Right hindlimb (tissue), 1 donor: Measurements from ENCODE around the gene CNGB1.
"Not testable (repeated sequence)": the region's sequence is repeated elsewhere in the genome, so short reads cannot be mapped to it uniquely, and the experiment has no call there.

Experiments
- DNase-seq: peaks from one replicate; pipeline ENCODE4 v3.0.0-alpha.2; 2018

CNGB1 gene

DNA sequence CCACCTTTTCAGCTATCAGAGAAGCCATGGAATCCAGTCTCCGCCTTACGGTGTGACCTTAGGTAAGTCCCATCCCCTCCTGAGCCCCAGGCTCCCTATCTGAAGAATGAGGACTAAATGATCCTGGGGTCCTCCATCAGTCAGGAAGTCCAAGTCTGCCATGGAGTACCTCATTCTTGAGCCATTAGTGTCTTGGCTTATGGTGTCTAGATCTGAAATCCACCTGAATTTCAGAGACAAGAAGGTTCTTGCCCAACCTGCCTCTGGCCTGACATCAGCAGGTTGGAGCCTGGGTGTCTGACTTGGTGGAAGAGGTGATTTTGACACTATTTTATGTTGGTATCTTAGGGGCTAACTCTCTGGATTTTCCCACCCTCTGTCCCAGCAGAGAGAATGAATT, 47.1 kb downstream of the CNGB1 start:
- no peak for DNase-seq

DNA sequence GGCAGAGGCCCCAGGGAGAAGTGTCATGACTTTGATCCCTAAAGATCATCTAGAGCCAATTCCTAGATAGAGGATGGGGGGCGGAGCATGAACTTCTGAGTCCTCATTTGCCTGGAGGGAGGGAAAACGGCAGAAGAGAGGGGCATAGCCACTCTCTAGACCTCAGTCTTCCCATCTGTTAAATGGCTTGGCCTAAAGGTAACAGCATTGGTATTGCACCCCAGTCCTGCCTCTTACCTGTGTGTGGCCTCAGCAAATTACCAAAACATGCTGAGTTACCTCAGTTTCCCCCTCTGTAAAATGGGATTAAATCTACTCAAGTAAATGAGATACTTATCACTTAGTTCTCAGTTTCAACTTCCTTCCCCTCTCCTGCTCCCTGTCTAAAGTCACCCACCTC, 47.5 kb downstream of the CNGB1 start:
- DNase-seq, result no peak

- no peak for DNase-seq
Measured at GRCh38 chr16:57920880-57921229, 50.1 kb downstream of the CNGB1 start.

GRCh38 chr16:57920215-57920879, 50.6 kb downstream of the CNGB1 start:
- peak; percentile 64 for DNase-seq

GRCh38 chr16:57918994-57919393, 51.9 kb downstream of the CNGB1 start:
- DNase-seq, result no peak

DNA sequence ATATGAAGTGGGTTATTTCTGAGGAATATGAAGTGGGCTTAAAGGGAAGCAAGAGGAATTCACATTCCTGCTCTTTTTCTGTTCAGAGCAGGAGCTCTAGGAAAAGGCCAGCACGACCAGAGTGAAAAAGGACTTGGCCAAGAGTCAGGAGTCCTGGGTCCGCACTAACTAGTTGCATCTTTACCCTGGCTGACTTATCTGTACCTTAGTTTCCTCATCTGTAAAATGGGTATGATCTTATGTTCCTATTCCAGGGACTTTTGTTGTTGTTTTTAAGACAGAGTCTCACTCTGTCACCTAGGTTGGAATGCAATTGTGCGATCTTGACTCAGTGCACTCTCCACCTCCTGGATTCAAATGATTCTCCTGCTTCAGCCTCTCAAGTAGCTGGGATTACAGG, 52.5 kb downstream of the CNGB1 start:
- DNase-seq, result no peak

- DNase-seq, result not testable (repeated sequence)
Measured at GRCh38 chr16:57917929-57918328, 53.0 kb downstream of the CNGB1 start.

DNA sequence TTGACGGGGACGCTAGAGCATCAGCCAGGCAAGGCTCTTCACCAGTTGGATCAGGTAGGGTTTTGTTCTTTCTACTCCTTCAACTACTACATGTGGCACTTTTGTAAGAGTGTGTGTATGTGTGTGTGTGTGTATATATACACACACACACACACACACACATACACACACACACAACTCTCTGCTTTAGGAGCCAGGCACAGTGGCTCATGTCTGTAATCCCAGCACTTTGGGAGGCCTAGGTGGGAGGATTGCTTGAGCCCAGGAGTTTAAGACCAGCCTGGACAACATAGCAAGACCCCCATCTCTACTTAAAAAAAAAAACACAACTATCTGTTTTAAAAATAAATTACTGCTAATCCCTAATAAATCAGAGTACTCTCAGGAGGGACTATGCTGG, 53.4 kb downstream of the CNGB1 start:
- not testable (repeated sequence) for DNase-seq

DNA sequence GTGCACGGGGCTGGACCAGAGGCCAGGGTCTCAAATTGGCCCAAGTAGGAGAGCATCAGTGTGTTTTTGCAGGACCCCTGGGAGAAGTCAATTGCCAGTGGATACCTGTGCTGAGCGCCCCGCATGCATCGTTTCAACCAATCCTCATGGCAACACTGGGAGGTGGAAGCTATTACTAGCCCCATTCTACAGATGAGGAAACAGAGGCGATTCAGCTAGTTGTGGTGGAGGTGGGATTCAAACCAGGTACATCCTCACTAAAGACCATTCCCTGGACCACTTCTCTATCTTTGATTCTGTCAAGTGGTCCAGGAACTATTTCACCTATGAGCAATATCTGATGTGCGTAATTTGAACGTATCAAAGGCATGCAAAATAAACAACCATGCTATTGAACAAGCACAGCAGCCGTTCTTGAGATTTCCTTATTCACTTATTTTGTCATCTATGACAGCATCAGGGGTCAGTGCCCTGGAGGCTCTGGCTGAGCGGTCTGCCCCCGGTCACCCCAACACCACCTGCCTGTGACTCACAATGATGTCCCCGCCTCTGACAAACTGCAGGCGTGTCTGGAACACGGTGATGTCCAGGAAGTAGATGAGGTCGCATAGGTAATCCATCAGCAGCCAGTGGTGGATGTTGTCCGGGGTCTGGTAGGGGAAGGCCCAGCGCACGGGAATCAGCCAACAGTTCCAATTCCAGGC, 54.0 kb downstream of the CNGB1 start:
- no peak for DNase-seq

DNA sequence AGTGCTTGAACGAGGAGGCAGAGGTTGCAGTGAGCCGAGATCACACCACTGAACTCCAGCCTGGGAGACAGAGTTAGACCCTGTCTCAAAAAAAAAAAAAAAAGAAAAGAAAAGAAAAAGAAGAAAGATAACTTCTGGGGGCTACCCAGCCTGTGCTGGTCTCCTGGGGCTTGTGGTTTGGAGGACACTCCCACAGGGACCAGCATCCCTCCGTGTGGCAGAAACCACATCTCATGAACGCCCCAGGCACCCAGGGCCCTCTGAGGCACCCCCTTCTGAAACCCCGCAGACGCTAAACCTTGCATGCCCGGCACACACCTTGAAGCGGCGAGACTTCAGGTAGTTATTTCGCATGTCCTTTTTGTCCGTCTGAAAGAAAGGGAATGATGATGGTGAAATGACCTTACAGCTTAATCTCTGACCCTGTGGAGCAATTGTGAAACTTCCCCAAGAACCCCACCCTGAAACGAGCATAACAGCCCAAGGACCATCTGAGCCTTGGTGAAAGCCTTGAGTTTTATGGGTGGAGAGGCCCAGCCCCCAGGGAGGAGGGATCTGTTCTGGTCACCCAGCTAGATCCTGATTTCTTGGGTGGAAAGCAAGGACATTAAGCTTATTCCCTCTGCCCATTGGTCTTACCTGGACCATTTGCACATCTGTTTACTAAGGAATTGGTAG, 55.0 kb downstream of the CNGB1 start:
- DNase-seq, result no peak

- DNase-seq, result no peak
Measured at GRCh38 chr16:57915267-57915666, 55.7 kb downstream of the CNGB1 start.

DNA sequence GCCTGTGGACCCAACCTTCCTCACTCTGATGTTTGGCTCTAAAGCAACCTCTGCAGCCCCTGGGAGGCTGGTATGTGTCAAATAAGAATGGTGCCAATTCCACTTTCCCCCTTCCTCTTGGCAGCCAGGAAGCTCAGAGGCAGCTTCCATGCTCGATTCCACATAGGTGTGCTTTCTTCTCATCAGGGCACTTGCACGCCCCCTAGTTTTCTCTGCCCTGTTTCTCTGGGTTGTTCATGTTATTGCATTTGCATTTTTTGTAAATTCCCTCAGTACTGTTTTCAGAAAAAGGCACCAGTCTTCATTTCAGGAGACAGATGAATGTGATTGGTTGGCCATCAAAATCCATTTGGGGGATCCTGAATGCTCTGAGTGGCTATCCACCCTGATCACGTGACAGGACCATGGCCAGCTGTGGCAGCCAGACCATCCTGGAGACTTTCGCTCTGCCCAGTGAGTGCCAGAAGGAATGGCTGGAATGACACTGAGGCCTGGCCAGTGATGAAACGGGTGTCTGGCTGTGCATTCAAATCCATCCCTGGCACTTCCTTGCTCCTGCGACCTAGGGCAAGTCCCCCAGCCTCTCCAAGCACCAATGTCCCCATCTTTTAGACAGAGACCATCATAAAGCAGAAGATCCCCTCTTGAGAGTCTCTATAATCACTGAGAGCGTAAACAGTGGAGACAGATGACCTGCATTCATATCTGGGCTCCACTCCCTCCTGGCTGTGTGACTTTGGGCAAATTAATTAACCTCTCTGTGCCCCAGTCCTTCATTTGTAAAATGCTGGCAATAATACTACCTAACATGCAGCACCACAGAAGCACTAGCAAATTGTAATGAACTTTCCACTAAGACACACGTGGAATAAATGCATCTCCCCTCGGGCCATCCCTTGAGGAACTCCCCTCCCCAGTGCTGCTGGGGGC, 56.4 kb downstream of the CNGB1 start:
- DNase-seq, result no peak

DNA sequence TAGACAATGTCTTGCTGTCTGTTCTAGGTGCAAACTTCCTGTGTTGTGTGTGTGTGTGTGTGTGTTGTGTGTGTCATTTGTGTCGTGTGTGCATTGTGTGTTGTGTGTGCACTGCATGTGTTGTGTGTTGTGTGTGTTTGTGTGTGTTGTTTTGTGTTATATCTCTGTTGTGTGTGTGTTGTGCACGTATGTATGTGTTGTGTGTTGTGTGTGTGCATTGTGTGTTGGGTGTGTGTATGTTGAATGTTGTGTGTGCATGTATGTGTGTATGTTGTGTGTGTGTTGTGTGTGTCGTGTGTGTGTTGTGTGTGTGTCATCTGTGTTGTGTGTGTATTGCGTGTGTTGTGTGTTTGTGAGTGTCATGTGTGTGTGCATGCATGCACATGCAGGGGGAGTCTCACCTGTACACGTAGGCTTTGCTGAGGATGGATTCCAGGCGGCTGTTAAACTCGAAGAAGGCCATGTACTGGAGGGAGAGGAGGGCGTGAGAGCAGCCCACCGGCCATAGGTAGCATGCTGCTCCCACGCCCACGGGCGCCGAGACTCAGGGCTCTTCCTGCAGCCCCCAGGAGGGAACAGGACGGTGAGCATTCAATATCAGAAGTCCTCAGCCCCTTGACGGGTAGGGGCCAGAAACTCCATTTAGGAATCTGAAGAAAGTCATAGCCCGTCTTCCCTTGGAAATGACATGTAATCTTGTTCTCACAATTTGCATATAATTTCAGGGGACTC, 58.2 kb downstream of the CNGB1 start:
- no peak for DNase-seq

DNA sequence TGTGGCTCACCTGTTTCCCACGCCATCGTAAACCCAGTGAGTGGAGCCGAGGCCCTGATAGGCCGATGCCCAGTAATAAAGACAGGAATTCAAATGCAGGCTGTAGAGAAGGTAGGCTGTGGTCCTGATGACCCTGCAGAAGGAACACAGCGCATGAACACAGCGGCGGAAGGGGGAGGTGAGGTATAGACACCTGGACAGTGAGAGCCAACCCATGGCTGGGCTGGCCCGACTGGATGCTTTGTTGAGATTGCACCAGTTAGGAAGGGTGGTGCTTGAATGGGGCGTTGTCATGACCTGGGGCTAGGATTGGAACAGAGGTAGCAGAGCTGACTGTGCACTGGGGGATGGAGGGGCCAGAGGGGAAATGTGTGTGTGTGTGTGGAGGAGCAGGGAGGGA, 59.2 kb downstream of the CNGB1 start:
- no peak for DNase-seq

DNA sequence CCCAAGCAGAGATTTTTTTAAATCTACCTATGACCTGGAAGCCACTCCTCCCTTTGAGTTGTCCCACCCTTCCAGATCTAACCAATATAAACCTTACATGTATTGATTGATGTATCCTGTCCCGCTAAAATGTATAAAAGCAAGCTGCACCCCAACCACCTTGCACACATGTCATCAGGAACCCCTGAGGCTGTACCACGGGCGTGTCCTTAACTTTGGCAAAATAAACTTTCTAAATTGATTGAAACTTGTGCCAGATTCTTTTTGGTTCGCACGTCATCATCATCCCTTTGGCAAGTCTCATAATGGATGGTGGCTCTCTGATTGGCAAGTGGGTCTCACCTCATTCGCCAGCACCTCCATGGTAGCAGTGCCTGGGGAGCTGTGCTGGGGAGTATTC, 60.2 kb downstream of the CNGB1 start:
- DNase-seq, result no peak

GRCh38 chr16:57908409-57908987, 62.4 kb downstream of the CNGB1 start:
- no peak for DNase-seq

DNA sequence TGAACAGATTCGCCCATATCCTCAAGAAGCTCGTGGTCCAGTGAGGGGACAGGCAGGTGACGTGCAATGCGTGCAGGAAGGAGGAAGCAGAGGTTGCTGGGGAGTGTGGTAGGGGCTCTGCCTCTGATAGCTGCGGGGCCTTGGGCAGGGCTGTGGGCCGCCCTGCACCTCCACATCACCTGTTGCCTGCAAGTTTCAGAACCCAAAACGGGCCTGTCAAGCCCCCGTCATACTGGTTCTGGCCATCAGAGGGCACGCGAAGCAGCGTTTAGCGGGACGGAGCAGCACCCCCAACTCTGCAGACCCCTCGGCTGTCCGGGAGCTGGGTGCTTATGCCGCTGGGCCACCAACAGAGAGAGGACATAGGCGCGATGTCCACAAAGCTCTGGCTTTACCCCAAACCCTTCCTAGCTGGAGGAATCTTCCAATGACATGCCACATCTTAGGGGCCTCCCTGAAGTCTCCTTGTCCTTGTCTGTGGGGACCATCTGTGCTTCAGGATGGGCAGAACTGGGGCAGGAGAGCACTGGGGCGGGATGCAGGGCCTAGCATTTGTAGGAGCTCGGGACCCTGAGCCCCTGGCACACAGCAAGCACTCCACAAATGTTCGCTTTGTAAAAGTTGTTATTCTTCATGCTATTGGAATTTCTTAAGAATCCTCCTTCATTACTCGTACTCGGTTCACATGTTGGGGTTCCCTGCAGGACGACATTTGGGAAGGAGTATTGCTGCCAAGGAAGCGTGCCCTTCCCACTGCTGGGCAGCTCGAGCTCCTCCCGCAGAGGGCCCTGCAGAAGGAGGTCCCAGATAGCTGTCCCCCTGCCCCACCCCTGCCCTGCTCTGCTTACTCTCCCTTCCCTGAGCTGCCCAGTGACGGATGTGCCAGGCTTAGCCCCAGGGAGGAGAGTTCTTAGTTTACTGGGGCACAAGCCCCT, 64.3 kb downstream of the CNGB1 start:
- no peak for DNase-seq

GRCh38 chr16:57904101-57904500, 66.8 kb downstream of the CNGB1 start:
- no peak for DNase-seq

DNA sequence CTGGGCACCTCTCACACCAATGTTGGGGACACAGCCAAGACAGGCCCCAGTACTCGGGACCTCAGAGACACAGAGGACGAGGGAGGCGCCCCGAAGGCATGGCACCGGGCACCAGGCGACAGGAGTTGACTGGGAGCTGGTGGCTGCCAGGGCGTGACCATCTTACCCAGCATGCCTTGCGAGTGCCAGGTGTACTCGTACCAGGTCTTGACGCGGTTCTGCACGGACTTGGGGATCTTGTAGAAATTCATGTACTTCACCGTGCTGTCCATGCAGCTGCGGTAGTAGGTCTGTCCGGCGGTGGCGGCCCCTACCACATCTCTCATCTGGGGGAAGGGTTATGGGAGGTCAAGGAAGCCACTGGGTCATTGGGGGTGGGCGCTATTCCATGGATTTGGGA, 67.3 kb downstream of the CNGB1 start:
- DNase-seq, result no peak

GRCh38 chr16:57901480-57902069, 69.4 kb downstream of the CNGB1 start:
- no peak for DNase-seq
